HL-60/S4 (cell line): ENCODE measurements around the gene CD300C.
"Not testable (repeated sequence)": the region's sequence is repeated elsewhere in the genome, so short reads cannot be mapped to it uniquely, and the experiment has no call there.

ENCODE experiments used
- in situ Hi-C: fragments of 300-500 bp; cut with MboI; formaldehyde crosslinking; loops from 2 replicates; pipeline ENCODE4 v1.14.3; 2022; ENCODE audit warnings: low sequenced_read_pairs

CD300C gene

DNA sequence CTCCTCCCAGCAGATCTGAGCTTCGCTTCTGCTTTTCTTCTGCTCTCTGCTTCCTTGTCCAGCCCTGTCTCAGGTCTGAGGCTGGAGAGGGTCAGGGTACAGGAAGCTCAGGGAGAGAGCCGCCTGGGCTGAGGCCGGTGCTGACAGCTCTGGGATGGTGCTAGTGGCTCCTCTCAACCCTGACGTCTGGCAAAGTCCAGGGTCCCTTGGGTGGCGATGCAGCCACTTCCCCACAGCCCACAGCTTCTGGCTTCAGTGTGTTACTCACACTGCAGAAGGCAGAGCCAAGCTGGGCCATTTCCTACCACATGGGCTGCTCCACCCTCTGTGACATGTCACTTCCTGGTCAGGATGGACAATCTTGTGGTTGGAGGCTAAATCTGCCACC, at the start of gene CD300C:
Gene CD300C, minus strand, starts transcription at position 273 of the 388 bp plus-strand sequence. CDS start 333 bp downstream, outside the sequence.
- in situ Hi-C loops, result no loop called here

- in situ Hi-C loops, result no loop called here
Observed at GRCh38 chr17:74595037-74595750, 49.3 kb upstream of the CD300C start.

DNA sequence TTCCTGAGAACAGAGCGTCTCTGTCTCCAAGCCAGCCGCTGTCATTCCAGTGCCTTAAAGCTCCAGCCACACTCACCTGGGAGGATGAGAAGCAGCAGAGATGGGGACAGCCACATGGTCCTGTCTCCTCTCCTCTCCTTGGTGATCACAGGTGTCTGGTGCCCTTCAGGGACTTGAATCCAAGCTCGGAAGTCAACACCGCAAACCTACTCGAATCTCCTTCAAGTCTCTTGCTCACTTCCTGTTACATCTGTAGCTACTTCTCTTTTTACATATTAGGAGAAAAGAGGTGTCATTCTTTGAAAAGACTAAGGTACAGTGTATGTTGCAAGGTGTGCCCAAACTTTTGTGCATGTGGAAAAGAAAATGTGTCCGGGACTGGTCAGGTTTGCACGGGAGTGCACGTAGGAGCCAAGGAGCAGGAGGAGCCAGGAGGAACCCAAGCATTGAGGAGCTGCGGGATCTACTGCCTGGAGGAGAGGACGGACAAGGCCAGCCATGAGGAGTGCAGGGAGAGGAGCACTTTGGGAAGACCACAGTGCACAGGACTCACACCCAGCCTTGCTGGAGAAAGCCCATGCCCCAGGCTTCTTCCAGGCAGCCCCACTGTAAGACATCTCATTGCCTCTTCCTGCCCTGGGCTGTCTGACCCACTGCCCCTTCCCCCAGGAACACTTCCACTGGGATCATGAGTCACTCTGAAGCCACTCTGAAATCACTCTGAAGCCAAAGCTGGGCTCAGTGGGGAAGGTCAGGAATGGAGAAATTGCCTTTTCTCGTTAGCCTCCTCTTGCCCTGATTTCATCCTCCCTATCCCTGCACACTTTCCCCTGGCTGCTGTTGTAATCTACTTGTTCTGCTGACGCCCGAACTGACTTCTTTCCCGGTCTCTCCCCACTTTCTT, 46.4 kb upstream of the CD300C start, which contains the start of gene CD300LD:
Gene CD300LD, minus strand, starts transcription at position 197 of the 904 bp plus-strand sequence. Its CDS starts 81 bp downstream, at position 116.
- in situ Hi-C loops, result no loop called here

GRCh38 chr17:74591503-74591902, 45.6 kb upstream of the CD300C start:
- in situ Hi-C loops, result no loop called here

DNA sequence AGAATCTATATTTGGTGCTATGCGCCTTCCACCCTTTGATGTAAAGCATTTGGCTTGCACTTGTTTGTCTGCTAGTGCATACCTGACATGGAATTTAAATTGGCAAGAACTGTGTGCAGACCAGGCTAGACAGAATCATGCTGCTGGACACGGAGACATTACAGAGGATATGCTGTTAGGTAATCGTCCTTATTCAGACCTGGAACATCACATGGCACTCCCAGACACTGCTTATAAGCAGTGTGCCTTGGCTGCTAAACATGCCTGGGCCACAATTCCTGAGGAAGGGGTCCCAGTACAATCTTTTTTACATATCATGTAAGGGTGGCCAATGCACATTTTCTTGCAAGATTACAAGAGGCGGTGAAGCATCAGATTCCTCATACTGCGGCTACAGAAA, 39.8 kb upstream of the CD300C start:
- in situ Hi-C loops, result no loop called here

GRCh38 chr17:74584292-74585060, 38.6 kb upstream of the CD300C start:
- in situ Hi-C loops, result no loop called here

DNA sequence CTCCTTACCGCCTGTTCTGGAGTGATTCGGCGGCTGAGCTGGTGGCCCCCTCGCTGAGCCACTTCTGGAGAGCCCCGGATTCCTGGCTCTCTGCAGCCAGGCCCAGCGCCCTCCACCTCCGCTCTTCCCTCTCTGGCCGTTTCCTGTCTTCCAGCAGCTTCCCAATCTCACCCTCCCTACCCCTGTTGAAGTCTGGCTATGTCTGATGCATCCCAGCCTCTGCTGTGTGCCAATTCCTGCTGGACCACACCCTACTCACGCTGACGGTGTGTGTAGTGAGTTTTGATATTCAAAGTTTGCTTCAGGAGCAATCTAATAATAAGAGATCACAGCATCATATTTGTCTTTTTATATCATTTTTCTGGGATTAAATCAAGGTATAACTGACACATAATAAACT, 36.7 kb upstream of the CD300C start:
- in situ Hi-C loops, result no loop called here

GRCh38 chr17:74579900-74580299, 34.0 kb upstream of the CD300C start:
- in situ Hi-C loops, result no loop called here

DNA sequence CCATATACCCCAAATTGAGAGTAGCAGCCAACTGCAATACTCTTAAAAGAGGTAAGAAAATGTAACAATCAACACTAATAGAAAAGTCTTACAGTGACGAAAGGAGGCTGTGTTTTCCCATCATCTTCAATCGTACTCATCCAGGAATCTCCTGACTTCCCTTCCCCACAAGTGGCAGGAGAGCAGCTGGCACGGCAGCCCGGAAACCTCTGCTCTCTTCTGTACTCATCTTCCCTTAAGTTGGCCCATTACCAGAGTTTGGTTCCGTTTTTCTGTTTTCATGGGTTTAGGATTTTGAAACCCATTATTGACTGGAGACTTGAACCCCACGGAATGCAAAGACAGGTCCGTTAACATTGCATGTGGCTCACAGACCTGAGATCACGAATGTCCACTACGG, 33.1 kb upstream of the CD300C start:
- in situ Hi-C loops, result no loop called here

DNA sequence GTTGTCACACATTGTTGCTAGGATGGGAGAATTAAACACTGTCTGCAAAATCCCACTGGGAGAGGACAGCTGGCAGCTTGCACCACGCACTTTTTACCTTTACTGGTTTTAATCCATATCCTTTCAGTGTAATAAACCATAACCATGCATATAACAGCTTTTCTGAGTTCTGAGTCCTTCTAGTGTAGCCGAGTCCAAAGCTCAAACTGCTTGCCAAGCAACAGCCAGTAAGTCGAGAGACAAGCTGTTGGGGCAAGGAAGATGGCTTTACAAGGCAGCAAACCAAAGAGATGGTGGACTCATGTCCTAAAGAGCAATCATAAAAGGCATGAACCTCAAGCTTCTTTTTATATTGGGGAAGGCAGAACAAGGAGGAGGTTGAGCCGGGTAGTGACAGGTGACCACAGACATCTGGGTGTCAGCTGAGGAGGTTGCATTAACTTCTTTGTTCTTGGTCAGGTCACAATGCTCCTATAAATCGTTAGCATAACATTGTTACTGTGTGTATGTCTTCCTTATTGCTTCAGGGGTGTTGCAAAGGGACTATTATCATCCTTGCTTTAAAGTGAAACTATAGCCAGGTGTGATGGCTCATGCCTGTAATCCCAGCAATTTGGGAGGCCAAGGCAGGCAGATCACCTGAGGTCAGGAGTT, 28.7 kb upstream of the CD300C start:
- in situ Hi-C loops, result no loop called here

- in situ Hi-C loops, result not testable (repeated sequence)
Observed at GRCh38 chr17:74573635-74574034, 27.7 kb upstream of the CD300C start.

GRCh38 chr17:74573169-74573568, 27.3 kb upstream of the CD300C start:
- in situ Hi-C loops, result no loop called here

DNA sequence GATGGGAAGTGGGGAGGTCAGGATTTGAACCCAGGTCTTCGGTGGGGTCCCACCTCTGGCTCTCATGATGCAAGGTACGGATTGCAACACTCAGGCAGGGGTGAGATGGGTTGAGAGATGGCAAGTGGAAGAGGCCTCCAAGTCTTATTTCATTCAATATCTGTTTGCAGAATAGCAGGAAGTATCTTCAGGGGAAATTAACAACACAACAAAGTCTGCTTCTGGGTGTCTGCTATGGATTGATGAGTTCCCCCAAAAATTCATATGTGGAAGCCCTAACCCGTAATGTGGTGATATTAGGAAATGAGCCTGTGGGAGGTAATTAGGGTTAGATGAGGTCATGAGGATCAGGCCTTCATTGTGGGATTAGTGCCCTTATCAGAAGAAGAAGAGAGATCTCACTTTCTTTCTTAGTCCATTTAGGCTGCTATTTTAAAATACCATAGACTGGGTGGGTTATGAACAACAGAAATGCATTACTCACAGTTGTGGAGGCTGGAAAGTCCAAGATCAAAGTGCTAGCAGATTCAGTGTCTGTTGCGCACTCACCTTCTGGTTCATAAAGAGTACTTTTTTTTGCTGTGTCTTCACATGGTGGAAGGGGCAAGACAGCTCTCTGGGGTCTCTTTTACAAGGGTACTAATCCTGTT, 25.8 kb upstream of the CD300C start:
- in situ Hi-C loops, result no loop called here

DNA sequence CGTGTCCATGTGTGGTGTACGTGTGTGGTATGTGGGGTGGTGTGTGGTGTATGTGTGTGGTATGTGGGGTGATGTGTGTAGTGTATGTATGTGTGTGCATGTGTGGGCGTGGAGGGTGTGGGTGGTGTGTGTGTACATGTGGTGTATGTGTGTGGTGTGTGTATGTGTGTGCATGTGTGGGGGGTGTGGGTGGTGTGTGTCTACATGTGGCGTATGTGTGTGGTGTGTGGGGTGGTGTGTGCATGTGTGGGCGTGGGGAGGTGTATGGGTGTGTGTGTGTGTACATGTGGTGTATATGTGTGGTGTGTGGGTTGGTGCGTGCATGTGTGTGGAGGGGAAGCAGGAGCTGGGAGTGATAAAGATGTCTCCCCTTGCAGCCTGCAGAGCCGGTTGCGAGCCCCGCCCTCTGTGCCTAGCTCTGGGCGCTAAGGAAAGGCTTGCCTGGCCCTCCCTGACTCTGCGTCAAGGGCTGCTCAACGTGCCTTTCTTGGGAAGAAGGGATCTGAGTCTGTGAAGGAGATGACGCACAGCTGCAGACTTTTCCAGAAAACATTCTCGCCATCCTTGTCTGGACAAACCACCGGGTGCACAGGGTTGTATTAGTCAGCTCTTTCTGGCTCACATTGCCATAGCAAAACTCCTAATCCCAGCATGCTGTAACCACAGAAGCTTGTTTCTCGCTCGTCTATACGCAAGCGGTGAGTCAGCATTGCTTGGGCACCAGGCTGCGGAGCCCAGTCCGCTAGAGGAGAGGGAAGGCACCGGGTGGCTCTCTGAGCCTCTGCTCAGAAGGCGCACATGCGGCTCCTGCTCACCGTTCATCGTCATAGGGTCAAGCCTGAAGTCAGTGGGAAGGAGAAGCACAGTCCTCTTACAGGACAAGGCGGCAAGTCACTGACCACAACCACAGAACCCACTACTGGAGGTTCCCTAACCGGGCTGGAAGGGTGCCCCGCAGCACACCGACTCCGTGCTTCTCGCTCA, 23.4 kb upstream of the CD300C start:
- in situ Hi-C loops, result no loop called here

DNA sequence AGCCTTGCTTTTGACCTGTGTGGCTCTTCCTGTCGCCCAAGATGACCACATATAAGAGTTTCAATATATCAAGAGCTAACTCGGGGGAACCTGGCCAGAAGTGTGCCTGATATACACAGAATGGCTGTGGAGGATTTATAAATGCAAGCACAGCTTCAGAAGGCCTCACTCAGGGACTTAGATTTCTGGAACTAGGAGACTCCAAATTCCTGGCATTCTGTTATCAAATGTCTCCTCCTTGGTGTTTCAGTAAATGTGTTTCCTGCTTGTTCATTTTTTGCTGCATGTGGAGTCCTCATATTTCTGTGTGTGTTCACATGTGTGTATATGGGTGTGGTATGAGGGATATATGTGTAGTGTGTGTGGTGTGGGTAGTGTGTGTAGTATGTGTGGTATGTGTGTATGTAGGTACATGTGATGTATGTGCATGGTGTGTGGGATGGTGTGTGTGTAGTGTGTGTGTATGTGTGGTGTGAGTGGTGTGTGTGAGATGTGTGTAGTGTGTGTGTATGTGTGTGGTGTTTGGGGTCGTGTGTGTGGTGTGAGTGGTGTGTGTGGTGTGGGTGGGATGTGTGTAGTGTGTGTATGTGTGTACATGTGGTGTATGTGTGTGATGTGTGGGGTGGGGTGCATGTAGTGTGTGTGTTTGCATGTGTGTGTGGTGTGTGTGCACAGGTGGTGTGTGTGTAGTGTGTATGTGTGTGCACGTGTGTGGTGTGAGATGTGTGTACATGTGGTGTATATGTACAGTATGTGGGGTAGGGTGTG, 22.4 kb upstream of the CD300C start:
- in situ Hi-C loops, result no loop called here

- in situ Hi-C loops, result no loop called here
Observed at GRCh38 chr17:74567397-74567796, 21.5 kb upstream of the CD300C start, which contains the start of gene CD300H. CD300H (minus strand) TSS chr17:74567509.

DNA sequence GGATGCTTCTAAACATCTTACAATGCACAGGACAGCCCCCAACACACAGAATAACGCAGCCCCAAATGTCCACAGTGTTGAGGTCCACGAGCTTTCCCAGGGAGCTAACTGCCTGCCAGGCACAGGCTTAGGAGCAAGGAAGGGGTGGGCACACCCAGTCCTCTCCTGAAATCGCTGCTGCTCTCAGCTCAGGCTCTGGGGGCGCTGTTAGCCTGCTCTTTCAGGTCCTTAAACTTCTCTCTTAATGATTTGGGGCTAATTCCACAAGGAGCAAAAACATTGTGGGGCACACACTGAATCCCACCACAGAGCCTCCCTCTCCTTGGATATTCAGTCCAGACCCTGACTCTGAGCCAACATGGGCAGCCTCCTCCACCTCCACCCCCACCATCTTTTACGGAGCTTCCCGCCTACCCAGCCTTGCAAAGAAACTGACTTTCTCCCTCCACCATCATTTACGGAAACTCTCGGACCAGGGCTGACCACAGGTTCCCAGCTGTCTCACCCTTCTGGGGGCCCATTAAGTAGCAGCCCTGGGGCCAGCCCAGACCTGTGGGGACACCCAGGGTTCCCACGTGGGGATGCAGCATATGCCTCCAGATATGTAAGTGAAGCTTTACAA, 20.3 kb upstream of the CD300C start:
- in situ Hi-C loops, result no loop called here

DNA sequence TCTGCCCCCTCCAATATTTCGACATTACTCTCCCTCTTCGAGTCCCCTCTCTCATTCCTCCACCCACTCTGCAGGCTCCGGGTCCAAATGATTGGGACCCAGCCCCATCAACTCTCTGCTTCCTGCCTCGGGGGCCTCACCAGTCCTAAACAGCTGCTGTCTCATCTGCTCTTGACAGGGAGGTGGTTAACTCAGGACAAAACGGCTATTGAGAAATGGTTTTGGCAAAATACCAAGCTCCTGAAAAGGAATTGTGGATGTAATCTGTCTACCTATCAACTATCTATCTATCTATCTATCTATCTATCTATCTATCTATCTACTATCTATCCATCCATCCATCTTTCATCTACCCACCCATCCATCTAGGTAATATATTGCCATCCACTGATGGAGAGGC, 19.2 kb upstream of the CD300C start:
- in situ Hi-C loops, result no loop called here
